ENCODE measurements around the gene NINL. TPM values are rescaled to one million over a fixed set of nuclear protein-coding genes. Genes with fewer than 3 reads are reported as not detected.

NINL gene
- total and polyA plus RNA-seq, 2 of the 8 experiments (the other 6 are each of a cell fraction or from before 2014, with no cell fraction given) = 15.3 to 30.0 TPM

GRCh38 chr20:25534845-25535244 is 50.5 kb downstream of the NINL start:
- FAIRE-seq = no peak

More at GRCh38 chr20:25534845-25535244, 50.5 kb downstream of the NINL start:
- H3K79me1 ChIP-seq (ENCODE audit: low read depth, low read length) = peaks cover 27% of the 10 kb centered on the region
- H4K91ac ChIP-seq (replicated peaks; ENCODE audit: insufficient read length, low read length) = no peak overlapping the region
- no peak for TF ChIP-seq BACH1 (IDR thresholded peaks at IDR 0.05; ENCODE audit: low read length)
- no peak for TF ChIP-seq CBX5 (IDR thresholded peaks at IDR 0.05; ENCODE audit: low read depth, low read length)
- TF ChIP-seq USF2 (IDR thresholded peaks at IDR 0.05; ENCODE audit: low read length) = no peak
- no peak for TF ChIP-seq MAFK (IDR thresholded peaks at IDR 0.05; ENCODE audit: low read depth, low read length)
- no peak for TF ChIP-seq ZNF274 (IDR thresholded peaks at IDR 0.05; ENCODE audit: borderline replicate concordance, extremely low read depth, low read length)
- TF ChIP-seq TCF12 (IDR thresholded peaks at IDR 0.05; ENCODE audit: low read depth, low read length) = no peak
- no peak for TF ChIP-seq TBP (IDR thresholded peaks at IDR 0.05; ENCODE audit: low read depth, low read length)
- TF ChIP-seq CTCF (IDR thresholded peaks at IDR 0.05; ENCODE audit: control extremely low read depth in 1 of 3, insufficient read depth in 1 of 3, low read depth in 1 of 3, low read length in 3 of 3) = no peak
- no peak for TF ChIP-seq SIX5 (IDR thresholded peaks at IDR 0.05; ENCODE audit: low read depth, low read length)
- TF ChIP-seq CREB1 (IDR thresholded peaks at IDR 0.05) = no peak
- no peak for TF ChIP-seq EGR1 (IDR thresholded peaks at IDR 0.05; ENCODE audit: borderline replicate concordance, low read depth, low read length)
- TF ChIP-seq RAD21 (IDR thresholded peaks at IDR 0.05 in 1 of 2, conservative IDR thresholded peaks at IDR 0.05 in 1 of 2; ENCODE audit: low read depth in 2 of 2, low read length in 2 of 2) = no peak
- no peak overlapping the region for H3K18ac ChIP-seq (ENCODE audit: extremely low read depth, low read length)
- no peak overlapping the region for H3K14ac ChIP-seq (ENCODE audit: insufficient read length)
- peaks cover 4 to 32% (median 16%) of the 10 kb centered on the region in 4 experiments for H3K4me1 ChIP-seq (replicated peaks in 1 of 4; ENCODE audit: control insufficient read depth in 3 of 4, insufficient read depth in 4 of 4, low read length in 3 of 4)
- H3K36me3 ChIP-seq (ENCODE audit: control insufficient read depth in 2 of 4, insufficient read depth in 4 of 4, low read length in 3 of 4) = no peaks in the 10 kb centered on the region
- H3K4me3 ChIP-seq (ENCODE audit: extremely low read depth in 1 of 4, insufficient read depth in 2 of 4, low read depth in 3 of 4, low read length in 4 of 4) = no peak overlapping the region
- no peak overlapping the region for H3K4ac ChIP-seq (replicated peaks; ENCODE audit: insufficient read length, low read depth, low read length)
- no peak overlapping the region; a peak in 1 of 4 replicates for H3K4me2 ChIP-seq (ENCODE audit: insufficient read depth in 1 of 2, low read depth in 2 of 2, low read length in 2 of 2)
- H3K23me2 ChIP-seq (ENCODE audit: low read depth, low read length) = no peaks in the 10 kb centered on the region
- no peak overlapping the region for H3K27ac ChIP-seq (ENCODE audit: low read depth, low read length)
- no peak overlapping the region for H4K8ac ChIP-seq (ENCODE audit: extremely low read depth, insufficient read depth, low read length)
- ChIA-PET POLR2A (ENCODE audit: partially characterized antibody) (no interaction called here), CTCF (ENCODE audit: partially characterized antibody) (no interaction called here)
- no peak overlapping the region for H3K56ac ChIP-seq (replicated peaks; ENCODE audit: insufficient read length, low read depth, low read length)
- no peak overlapping the region for H2BK5ac ChIP-seq (ENCODE audit: low read depth, low read length)
- no peak overlapping the region for H3K23ac ChIP-seq (ENCODE audit: insufficient read length)
- DNase-seq (ENCODE audit: low read depth in 1 of 2, low spot score in 2 of 2) = no peak
- H3K9me3 ChIP-seq (ENCODE audit: insufficient read depth in 2 of 2, low read depth in 1 of 2, low read length in 1 of 2) = no peaks in the 10 kb centered on the region
- no peak overlapping the region for H2AFZ ChIP-seq (ENCODE audit: low read length)
- H2BK12ac ChIP-seq (ENCODE audit: low read depth, low read length) = no peak overlapping the region
- no peak overlapping the region for H3K9ac ChIP-seq (replicated peaks in 1 of 4; ENCODE audit: extremely low read depth in 1 of 4, low read depth in 3 of 4, low read length in 3 of 4)
- no peak overlapping the region for H2BK15ac ChIP-seq (ENCODE audit: low read length)
- no peak overlapping the region for H2BK120ac ChIP-seq (replicated peaks; ENCODE audit: low read depth, low read length)
- H3K27me3 ChIP-seq (replicated peaks in 1 of 4; ENCODE audit: control insufficient read depth in 3 of 4, extremely low read depth in 1 of 4, insufficient read depth in 3 of 4, low read length in 3 of 4) = no peaks in the 10 kb centered on the region
- no peak overlapping the region for H2BK20ac ChIP-seq (ENCODE audit: low read length)
- WGBS, 2 experiments (ENCODE audit: extremely low coverage in 1 of 2, insufficient coverage in 1 of 2, insufficient read length in 1 of 2, insufficient replicate concordance in 2 of 2, low coverage in 1 of 2, low lambda C conversion rate in 2 of 2, missing lambda C conversion rate in 1 of 2) = 97% methylated on average over 7 of the region's 7 CpGs; no CpG with 5 or more reads in 1 of the 2 experiments
- H4K20me1 ChIP-seq (replicated peaks in 1 of 2; ENCODE audit: control insufficient read depth in 1 of 2, insufficient read depth in 2 of 2, low read length in 2 of 2) = peaks cover 11 to 21% of the 10 kb centered on the region in 2 experiments
- no peak overlapping the region for H2AK5ac ChIP-seq (ENCODE audit: low read depth, low read length)
- H4K5ac ChIP-seq (ENCODE audit: insufficient read length, low read depth, low read length) = no peak overlapping the region
- peaks cover 0 to 69% of the 10 kb centered on the region in 2 experiments; a peak in 2 of 4 replicates for H3K79me2 ChIP-seq (ENCODE audit: control insufficient read depth in 1 of 2, insufficient read depth in 2 of 2, low read length in 2 of 2)
